Germinal center (tissue), 1 donor: ENCODE measurements around the gene PLXDC1.
"Not testable (repeated sequence)": the region's sequence is repeated elsewhere in the genome, so short reads cannot be mapped to it uniquely, and the experiment has no call there.

Experiments
- DNase-seq: peaks from one replicate; pipeline ENCODE4 v3.0.0; 2012; ENCODE audit warnings: mixed read lengths, low spot score

Gene PLXDC1

GRCh38 chr17:39063681-39064069, 87.8 kb downstream of the PLXDC1 start:
- DNase-seq = no peak

- no peak for DNase-seq
Observed at GRCh38 chr17:39062846-39063680, 88.4 kb downstream of the PLXDC1 start.

GRCh38 chr17:39058524-39058923, 92.9 kb downstream of the PLXDC1 start:
- no peak for DNase-seq

DNA sequence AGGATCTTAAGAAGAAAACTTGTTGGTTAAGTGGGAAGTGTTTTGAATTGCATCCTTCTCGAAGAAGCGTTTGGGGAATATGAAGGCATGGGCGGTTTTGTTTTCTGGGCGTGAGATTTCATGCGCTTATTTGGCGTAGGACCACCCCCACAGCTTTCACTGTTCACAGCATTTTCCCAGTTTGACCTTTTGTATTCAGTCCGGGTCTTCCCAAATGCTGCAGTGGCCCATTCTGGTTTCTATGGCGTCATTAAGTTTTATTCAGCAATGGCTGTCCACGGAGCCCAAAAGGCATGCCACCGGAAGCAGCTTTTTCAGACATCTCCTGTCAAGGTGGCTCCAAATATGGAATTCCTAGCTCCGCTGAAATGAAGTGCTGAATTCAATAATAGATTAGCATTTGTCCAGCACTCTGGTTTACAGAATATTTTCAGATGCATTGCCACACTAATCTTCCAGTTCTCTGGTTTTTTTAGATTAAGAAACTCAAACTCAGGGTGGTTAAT, 93.7 kb downstream of the PLXDC1 start:
- no peak for DNase-seq

DNA sequence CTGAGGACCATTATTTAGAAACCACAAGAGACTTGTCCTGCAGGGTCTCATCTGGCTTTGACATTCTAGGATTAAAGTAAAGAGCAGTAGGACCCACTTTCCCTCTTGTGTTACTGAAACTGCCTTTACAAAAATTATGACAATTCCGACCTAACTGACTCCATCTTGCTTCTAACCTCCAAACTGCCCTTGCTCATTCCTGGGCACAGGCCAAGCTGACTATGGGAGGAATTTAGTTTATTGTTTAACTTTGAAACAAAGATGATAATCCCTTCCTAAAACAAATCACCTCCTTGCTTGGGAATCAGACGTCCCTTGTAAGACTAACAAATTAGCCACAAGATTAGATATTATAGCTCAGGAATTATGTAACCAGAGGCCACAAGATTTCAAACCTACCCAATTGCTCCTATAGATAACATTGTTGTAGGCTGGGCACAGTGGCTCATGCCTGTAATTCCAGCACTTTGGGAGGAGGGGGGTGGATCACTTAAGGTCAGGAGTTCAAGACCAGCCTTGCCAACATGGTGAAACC, 97.3 kb downstream of the PLXDC1 start:
- DNase-seq = no peak

- DNase-seq = not testable (repeated sequence)
Observed at GRCh38 chr17:39052423-39052822, 99.0 kb downstream of the PLXDC1 start.

DNA sequence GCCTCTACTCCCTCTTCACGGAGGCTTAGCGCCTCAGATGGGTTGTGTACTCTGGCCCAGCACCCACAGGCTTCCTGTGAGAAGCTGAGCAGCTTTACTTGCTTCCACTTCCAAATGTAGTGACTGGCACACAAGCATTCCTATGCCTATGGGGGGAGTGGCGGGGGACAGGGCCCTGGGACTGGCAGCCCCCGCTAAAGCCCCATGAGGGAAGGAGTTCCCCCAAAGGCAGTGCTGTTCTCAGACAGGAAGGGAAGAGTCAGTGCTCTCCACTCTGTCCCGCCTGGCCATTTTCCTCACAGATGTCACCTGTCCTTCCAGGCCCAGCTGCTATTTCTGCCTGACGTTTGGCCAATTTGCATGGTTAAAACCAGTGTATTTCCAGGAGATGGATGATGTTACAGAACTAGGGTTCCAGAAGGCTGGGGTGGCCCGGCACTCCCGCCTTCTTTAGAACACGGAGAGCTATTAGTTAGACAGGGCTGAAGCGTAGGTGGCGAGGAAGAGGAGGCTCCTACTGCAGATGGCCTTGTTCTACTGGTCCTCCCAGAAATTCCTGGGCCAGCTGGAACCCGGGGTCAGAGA, 100.3 kb downstream of the PLXDC1 start:
- no peak for DNase-seq

- no peak for DNase-seq
Observed at GRCh38 chr17:39045948-39046679, 105.3 kb downstream of the PLXDC1 start.

DNA sequence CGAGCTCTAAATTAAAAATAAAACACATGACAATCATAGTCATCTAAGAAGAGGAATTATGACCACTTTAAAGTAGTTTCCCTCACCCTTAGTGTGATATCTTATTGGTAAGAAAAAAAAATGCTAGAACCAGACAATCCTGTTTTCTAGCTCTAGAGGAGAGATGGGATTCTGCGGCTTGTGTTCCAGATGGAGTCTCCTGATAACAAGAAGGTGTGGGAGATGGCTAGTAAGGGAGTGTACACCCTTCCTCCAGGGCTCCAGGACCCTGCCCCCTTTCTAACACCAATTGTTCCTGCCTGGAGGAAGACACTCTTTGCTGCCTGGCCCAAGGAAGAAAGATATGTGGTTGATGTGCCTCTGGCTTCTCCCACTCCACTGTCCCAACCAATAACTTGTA, 115.4 kb downstream of the PLXDC1 start:
- no peak for DNase-seq

DNA sequence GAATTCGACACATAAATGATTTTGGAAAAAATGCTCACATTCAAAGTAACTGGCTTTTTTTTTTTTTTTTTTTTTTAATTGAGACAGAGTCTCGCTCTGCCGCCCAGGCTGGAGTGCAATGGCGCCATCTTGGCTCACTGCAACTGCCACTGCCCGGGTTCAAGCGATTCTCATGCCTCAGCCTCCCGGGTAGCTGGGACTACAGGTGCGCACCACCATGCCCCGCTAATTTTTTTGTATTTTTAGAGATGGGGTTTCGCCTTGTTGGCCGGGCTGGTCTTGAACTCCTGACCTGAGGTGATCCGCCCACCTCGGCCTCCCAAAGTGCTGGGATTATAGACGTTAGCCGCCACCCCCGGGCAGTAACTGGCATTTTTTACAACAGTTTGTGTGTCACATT, 115.9 kb downstream of the PLXDC1 start:
- not testable (repeated sequence) for DNase-seq

DNA sequence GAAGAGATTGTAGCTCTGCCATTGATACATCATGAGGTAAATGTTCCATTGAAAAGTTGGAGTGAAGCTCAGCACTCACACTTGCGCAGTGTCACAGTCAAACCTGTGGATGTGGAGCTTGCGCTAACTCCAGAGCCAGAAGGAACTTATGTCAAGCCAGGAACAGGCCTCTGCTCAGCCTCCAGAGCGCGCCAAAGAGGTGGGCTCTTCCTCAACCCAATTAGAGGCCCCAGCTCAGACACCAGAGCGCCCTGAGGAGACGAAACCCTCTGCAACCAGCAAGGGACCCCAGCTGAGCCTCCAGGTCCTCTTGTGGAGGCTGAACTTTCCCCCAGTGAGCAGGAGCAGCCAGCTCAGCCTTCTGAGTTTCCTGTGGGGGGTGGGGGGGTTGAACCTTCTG, 122.7 kb downstream of the PLXDC1 start:
- no peak for DNase-seq

DNA sequence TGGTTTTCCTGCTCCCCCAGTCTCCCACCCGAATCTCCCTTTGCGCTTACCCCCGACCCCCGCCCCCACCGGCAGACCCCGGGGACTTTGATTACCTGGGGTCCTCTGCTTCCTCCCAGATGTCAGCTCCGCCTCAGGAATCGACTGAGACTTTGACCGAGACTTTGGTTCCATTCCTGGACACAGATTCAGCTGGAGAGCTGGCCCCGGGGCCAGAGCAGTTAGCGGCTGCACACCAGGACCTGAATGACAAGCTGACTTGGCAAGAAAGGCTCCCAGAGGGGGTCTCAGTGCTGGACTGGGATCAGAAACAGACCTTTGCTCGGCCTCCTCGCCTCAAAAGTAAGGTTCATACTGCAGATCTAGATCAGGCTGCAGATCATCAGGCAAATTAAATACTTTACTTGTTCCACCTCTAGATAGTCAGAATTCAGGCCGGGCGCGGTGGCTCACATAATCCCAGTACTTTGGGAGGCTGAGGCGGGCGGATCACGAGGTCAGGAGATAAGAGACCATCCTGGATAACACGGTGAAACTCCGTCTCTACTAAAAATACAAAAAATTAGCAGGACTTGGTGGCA, 123.9 kb downstream of the PLXDC1 start:
- DNase-seq = no peak

- DNase-seq = no peak
Observed at GRCh38 chr17:39026980-39027451, 124.4 kb downstream of the PLXDC1 start.

DNA sequence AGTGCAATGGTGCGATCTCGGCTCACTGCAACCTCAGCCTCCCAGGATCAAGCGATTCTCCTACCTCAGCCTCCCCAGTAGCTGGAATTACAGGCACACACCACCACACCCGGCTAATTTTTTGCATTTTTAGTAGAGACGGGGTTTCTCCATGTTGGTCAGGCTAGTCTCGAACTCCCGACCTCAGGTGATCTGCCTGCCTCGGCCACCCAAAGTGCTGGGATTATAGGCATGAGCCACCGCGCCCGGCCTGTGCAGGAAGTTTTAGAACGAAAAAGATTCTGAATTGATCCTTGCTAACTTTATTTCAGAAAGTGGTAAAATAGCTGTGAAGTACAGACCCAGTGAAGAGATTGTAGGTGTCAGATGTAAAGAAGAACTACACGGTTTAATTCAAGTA, 125.1 kb downstream of the PLXDC1 start:
- not testable (repeated sequence) for DNase-seq

DNA sequence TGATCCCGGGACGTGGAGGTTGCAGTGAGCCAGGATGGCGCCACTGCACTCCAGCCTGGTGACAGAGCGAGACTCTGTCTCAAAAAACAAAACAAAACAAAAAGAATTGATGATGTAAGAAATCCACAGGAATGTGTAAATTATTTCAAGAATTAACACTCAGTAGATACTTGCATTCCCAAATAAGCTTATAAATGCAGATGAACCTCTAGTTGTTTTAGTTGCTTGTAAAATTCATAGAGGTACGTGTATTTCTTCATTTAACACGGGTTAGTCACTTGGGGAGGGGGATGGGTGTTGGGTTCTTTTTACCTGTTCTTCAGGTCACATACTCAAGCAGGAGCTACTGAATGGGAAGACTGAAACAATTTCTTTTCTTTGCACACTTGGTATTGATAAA, 128.5 kb downstream of the PLXDC1 start:
- no peak for DNase-seq

- DNase-seq = not testable (repeated sequence)
Observed at GRCh38 chr17:39020037-39020436, 131.4 kb downstream of the PLXDC1 start.

DNA sequence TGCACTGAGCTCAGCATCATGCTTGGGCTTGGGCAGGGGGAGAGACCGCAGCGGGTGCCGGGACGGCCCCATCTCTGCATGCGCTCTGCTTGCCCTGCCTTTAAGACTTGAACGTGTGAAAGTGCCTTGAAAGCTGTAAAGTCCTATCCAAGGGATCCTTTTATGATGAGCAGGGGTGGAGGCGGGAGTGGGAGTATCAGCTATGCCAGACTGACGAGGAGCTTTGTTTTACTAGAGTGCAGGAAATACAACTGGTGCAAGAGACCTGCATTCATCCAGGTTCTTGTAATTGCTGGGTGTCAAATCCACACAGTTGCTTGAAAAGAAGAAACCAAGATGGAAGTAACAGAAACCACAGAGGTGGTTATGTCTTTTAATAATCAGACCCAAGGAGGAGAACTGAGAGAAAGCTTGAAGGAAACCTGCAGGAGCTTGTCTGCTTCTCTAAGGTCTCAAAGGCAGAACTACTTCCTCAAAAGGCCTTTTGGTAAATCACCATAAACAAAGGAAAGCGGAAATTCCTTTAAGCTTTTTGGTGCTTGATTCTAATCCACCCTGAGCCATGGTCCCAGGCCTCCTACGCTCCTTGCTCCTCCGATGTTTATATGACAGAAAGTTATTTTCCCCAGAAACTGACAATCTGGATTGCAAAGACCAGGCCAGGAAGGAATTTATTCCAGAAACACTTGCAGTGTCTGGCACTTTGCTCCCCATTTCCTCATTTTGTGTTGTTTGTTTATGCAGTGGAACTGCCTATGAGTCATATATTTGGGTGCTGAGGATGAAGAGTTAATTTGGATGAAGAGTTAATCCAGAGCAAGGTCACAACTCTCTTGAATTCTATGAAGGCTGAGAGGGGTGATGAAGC, 132.9 kb downstream of the PLXDC1 start:
- DNase-seq = peak; percentile 14

DNA sequence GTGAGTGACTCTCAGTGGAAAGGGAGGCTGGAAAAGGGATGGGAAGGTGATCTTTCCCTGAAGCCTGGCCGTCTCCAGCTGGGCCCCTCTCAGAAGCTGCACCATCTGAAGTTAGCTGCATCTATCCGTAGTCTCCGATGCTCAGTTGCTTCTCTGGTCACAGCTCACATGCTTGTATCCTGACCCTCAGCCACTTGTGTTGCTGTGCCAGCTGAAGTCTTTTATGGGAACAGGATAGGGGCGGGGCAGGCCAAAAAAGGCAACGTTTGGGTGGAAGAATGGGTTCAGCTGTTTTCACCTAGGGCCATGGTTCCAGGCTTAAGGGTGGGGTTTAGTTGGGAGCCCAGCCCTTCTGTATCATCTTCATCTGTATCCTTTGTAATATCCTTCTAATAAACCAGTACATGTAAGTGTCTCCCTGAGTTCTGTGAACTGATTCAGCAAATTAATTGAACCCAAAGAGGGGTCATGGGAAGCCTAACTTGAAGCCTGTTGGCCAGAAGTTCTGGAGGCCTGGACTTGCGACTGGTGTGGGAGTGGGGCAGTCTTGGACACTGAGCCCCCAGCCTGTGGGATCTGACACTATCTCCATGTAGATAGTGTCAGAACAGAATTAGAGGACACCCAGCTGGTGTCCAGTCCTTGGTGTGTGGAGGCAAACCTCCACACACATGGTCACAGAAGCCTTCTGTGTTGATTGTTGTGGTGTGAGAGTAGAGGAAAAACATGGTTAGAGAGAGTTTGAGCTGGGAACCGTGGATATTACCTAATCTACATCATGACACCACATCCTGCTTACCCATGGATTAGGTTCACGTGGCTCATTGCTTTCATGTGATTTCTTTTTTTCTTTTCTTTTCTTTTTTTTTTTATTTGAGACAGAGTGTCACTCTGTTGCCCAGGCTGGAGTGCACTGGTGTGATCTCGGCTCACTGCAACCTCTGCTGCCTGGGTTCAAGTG, 135.0 kb downstream of the PLXDC1 start:
- no peak for DNase-seq

DNA sequence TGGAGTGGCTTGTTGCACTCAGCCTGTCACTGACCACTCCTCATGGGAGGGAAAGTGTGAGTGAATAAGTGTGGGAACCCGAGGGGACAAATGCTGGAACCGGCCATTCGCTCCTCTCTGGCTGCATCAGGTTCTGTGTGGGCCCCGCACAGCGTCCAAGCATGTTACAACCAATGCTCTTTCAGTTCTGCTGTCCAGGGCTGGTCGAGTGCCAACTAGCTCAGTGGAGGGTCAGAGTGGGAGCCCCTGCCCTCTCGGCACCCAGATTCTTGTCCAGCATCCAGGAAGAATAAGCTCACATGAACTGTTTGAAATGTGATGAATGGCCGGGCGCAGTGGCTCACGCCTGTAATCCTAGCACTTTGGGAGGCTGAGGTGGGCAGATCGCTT, 135.9 kb downstream of the PLXDC1 start:
- DNase-seq = no peak
